ENCODE results near the gene GUK1.
"Not testable (repeated sequence)": the region's sequence is repeated elsewhere in the genome, so short reads cannot be mapped to it uniquely, and the experiment has no call there.

Gene GUK1

DNA sequence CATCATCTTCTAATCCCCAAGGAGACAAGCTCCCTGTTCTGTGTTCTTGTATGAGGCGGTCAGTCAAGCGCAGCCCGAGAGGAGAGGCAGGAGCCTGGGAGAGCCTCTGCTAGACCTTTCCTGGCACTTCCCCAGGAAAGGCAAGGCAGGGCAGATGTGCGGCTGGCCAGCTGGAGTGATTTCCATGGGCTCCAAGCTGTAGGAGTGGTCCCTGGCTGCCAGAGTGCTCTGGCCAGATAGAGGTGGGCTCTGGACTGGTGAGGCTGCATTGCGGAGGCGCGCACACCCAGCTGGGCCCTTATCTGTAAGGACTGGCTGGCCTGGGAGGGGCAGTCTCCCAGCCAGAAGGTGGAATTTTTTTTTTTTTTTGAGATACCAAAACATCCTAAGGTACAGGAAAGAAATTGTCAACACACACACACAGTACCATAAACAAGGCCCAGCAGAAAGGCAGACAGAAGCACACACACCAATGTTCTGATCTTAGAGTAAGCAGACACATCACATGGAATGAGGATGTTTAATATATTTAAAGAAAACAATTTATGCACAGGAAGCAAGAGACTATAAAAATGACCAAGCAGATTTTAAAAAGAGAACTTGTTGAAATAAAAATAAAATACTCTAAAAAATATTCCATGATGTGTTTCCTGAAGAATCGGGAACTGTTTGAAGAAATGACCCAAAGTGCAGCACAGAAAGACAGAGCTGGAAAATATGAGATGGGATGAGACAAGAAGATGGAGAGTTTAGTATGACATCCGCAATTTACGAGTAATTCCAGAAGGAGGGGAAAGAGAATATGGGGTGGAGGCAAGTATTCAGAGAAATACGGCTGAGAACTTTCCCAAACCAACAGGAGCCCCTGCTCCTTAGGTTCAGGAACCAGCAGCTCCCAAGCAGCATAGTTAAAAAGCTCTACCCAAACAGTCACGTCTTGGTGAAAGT, 38.9 kb downstream of the GUK1 start:
- no peak for DNase-seq

DNA sequence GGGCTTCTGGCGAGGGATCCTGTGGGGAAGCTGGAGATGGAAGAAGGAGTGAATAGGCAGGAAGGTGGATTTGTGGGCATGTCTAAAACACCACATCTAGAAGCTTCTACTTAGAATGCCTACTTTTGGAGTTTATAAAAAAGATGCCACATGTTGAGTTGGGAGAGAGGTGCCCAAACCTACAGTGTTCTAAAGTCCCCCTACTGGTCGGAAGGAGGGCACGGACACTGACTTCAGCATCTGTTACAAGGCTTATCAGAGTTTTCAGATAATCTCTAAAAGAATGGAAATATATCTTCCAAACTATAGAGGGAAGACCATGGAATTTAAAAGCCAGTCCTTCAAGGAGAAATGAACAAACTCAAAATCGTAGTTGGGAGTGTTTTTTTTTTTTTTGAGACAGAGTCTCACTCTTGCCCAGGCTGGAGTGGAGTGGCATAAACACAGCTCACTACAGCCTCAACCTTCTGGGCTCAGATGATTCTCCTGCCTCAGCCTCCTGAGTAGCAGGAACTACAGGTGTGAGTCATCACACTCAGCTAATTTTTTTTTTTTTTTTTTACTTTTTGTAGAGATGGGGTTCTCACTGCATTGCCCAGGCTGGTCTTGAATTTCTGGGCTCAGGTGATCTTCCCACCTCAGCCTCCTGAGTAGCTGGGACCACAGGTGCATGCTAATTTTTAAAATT, 40.3 kb downstream of the GUK1 start:
- no peak for DNase-seq

DNA sequence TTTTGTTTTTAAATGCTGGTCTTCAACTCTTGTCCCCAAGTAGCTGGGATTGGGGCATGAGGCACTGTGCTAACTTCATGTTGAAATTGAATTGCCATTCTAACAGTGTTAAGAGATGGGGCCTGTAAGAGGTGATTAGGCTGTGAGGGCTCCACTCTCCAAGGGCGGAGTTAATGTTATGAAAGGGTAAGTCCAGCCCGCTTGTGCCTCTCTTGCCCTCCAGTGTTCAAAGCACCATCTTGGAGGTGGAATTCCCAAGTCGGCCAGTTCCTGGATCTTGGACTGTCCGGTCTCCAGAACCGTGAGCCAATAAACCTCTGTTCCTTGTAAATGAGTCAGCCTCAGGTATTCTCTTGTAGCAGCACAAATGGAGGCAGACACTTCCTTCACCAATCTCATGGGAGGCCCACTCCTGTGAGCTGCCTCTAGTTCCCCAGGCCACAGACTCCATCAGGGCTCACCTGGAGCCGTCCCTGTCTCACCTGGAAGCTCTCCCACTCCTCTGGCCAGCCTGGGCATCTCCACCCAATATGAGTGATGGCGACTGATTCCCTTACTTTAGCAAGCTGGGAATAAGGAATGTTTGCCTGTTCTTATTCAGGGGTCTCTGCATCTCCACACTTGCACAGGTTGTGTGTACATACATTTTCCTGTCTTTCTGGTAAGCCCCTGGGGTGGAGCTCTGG, 41.0 kb downstream of the GUK1 start:
- no peak for DNase-seq

DNA sequence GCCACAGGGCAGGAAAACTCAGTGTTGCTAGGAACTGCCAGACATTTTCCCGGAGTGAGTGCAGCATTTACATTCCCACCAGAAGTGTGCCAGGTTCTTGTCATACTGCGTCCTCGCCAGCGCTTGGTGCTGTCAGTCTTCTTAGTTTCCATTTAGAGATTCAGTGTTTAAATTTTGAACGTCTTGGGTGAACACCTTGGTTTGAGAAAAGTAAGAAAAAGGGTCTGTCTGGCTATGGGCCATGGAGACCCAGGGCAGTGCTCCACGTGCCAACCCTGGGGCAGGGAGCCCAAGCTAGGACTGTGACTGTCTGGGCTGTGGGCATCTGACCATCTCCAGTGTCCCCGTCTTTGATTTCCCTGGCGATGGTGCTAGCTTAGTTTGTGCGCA, 41.6 kb downstream of the GUK1 start:
- DNase-seq = no peak

DNA sequence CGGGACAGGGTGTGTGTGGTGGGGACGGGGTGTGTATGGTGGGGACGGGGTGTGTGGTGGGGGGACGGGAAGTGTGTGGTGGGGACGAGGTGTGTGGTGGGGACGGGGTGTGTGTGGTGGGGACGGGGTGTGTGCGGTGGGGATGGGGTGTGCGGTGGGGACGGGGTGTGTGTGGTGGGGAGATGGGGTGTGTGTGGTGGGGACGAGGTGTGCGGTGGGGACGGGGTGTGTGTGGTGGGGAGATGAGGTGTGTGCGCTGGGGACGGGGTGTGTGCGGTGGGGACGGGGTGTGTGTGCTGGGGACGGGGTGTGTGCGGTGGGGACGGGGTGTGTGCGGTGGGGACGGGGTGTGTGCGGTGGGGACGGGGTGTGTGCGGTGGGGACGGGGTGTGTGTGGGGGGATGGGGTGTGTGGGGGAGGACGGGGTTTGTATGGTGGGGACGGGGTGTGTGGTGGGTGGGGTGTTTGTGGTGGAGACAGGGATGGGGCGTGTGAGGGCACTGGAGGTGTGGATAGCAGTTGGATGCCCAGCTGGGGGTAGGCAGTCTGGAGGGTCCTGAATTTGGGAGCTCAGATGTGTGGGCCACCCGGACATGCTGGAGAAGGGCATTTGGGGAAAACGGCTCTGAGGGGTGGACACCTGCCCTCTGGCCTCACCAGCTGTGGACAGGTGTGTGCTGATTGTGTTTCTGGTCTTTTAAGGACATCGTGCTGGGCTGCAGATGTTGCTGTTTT, 42.4 kb downstream of the GUK1 start:
- no peak for DNase-seq

DNA sequence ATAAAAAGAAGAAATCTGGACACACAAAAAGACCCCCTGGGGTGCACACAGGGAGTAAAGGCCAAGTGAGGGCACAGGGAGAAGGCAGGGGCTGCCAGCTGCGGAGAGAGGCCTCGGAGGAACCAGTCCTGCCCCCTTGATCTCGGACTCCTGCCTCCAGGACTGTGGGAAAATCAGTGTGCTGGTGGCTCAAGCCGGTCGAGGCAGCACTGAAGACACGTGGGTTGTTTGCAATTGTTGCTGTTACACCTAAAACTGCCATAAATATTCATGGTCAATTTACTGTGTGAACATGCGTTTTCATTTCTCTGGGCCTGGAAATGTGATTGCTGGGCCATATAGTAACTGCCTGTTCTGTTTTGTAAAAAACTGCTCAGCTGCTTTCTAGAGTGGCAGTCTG, 44.1 kb downstream of the GUK1 start:
- no peak for DNase-seq

DNA sequence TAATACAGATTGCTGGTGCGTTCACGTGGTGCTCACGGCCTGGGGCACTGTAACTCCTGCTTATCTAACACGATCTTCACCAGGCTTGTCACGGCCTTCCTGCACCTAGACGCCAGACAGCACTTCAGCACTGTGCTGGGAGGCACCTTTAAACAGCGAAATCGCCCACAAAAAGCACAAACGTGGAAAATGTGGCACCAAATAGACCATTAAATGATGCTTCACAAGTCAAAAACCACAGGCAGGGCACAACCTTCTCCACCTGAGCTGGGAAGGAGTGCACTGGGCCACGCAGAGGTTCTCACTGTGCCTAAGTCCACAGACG, 45.5 kb downstream of the GUK1 start:
- no peak for DNase-seq

DNA sequence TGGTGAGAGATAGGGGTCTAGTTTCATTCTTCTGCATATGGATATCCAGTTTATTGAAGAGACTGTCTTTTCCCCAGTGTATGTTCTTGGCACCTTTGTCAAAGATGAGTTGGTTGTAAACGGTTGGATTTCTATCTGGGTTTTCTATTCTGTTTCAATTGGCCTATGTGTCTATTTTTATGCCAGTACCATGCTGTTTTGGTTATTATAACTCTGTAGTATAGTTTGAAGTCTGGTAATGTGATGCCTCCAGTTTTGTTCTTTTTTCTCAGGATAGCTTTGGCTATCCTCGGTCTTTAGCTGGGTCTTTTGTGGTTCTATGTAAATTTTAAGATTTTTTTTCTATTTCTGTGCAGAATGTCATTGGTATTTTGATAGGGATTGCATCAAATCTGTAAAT, 48.2 kb downstream of the GUK1 start:
- not testable (repeated sequence) for DNase-seq

DNA sequence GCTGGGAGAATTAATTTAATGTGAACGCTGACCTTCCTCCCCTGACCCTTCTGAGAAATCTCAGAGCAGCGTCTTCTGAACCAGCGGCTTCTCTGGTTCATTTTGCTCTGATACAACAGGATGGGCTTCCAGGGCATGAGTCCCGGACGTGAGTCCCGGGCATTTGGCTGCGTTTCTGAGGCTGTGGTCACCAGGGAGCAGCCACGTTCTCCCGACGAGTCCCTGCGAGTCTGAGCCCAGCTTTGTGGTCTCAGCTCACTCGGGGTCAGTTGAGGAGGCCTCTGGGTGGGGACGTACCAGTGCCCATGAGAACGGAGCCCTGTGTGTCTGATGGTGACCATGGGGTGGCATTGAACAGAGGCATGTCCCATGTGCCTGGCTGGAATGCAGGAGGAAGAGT, 50.1 kb downstream of the GUK1 start:
- no peak for DNase-seq

DNA sequence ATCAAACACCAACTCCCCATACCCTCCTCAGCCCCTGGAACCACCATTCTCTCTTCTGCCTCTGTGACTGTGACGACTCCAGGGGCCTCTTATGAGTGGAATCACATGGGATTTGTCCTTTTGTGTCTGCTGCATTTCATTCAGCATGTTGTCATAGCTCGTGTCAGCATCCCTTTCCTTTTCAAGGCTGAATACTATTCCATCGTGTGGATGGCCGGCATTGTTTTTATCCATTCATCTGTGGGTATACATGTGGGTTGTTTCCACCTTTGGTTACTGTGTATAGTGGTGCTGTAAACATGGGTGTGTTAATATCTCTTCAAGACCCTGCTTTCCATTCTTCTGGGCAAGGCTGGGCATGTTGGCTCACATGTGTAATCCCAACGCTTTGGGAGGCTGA, 50.7 kb downstream of the GUK1 start:
- no peak for DNase-seq

DNA sequence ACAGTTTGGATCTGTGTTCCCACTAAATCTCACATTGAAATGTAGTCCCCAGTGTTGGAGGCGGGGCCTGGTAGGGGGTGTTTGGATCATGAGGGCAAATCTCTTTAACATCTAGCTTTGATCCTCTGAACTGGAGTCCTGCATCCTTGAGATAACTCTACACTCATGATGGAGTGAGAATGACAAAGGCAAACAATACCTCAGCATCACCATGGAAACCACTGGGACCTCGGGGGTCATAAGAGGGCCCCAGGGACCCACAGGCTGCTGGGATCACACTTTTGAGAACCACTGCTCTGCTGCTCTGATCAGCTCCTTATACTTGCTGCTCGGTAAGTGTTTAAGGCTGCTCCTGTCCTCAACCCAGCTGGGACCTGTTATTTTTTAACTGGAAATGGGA, 54.4 kb downstream of the GUK1 start:
- DNase-seq = no peak

DNA sequence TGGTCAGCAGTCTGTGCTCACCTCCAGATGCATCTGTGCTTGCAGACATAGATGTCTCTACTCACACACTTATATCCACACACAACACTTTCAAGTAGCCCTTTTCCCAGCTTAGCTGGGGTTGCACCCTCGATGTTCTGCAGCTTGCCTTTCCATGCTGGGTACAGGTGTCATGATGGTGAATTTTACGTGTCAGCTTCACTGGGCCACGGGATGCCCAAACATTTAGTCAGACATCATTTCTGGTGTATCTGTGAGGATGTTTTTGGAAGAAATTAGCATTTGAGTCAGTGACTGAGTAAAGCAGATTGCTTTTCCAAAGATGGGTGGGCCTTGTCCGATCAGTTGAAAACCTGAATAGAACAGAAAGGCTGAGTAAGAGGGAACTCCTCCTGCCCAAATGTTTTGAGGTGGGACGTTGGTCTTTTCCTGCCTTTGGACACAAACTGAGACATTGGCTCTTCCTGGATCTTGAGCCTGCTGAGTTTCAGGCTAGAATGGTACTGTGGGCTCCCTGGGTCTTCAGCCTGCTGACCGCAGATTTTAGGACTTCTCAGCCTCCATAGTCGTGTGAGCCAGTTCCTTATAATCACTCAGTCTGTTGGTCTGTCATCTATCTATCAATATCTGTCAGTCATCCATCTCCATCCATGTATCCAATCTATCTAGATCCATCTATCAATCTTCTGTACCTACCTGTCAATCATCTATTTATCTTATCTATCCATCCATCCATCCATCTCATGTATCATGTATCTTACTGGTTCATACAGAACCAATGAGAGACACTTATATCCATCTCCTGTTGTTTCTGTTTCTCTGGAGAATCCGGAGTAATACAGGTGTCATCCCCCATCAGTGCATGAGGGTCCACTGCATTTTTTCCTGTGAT, 55.1 kb downstream of the GUK1 start:
- no peak for DNase-seq

DNA sequence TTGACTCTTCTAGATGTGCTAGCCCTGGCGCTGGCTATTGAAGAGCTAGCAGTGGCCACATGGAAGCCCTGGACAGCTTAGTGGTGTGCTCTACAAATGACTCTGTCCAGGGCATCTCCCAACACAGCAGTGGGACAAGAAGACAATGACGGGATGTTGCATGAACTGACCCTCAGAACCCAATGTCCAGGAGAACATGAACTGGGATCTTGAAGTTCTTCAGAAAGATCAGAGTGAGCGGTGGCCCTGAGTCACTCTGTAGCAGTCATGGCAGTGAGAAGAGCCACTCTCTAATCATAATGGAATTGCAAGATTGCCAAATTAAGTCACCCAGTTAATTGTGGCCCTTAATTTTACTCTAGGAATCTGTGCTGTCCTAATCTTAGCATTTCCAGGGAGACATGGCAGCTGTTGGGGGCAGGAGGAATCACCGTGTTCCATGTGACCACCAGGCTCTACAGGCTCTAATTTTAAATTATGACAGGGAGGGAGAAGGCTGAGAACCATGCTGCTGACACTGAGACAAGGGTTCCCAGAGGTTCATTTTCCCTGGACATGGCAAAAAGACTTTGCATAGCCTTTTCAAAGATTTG, 57.6 kb downstream of the GUK1 start:
- DNase-seq = no peak

Measured in activated CD4-positive, alpha-beta T cell treated with anti-CD3 and anti-CD28 coated beads for 48 hours (primary cell).